ENCODE data around the gene C19orf38.
"Not testable (repeated sequence)": the region's sequence is repeated elsewhere in the genome, so short reads cannot be mapped to it uniquely, and the experiment has no call there.

Gene C19orf38

DNA sequence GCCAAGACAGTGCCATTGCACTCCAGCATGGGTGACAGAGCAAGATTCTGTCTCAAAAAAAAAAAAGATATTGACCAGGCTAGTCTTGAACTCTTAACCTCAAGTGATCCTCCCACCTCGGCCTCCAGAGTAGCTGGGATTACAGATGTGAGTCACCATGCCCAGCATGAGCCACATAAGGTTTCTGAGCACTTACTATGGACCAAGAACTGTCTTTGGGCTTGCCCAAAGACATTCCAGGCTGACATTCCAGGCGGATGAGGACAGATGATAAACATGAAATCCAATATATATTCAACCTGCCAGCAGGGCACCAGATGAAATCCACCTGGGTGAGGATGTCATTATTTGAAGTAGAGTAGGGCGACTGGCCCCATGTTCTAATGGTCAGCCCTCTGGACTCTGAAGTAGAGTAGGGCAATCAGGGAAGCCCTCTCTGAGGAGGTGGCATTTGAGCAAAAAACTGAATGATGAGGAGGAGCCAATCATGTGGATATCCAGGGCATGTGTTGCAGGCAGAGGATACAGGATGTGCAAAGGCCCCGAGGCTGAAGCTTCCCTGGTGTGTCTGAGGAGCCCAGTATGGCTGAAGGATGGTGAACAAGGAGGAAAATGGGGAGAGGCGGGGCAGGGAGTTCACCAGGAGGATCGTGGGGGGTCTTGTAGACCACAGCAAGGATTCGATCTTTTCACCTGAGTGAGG, 4.0 kb downstream of the C19orf38 start:
- DNase-seq (ENCODE audit: low spot score), result no peak

DNA sequence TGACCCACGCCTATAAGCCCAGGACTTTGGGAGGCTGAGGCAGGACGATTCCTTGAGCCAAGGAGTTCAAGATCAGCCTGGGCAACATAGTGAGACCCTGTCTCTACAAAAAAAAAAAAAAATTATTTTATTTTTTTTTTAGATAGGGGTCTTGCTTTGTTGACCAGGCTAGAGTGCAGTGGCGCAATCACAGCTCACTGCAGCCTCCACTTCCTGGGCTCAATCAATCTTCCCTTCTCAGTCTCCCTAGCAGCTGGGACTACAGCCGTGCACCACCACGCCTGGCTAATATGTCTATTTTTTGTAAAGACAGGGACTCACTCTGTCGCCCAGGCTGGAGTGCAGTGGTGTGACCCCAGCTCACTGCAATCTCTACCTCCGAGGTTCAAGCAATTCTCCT, 4.7 kb downstream of the C19orf38 start:
- DNase-seq (ENCODE audit: low spot score), result no peak

DNA sequence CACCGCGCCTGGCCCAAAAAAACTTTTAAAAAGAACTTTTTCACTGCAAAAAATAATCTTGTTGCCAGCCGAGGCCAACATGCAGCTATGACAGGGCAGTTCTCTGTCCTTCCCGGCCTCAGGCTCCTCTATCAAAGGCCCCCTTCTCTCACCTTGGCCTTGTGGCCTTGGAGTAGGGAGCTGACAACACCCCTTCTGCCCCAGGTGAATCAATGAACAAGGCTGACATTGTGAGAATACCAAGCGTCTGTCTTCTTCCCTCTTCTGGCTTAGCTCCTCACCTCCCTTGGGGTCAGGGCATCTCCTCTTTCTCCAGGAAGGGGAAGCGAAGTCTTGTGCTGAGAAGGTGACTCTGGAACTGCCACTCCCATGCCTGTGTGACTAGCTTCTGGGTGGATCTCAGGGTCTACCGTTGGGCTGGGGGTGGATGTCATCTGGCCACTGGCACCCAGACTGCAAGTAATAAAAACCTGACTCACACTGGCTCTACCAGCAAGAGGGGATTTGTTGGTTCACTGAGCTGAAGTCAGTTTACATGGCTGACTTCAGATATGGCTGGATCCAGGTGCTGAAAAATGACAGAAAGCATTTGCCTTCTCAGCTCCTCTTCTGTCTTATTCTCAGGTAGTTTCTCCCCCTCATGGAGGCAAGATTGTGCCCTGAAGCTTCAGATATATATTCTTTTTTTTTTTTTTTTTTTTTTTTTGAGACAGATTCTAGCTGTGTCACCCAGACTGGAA, 6.3 kb downstream of the C19orf38 start:
- no peak for DNase-seq (ENCODE audit: low spot score)

DNA sequence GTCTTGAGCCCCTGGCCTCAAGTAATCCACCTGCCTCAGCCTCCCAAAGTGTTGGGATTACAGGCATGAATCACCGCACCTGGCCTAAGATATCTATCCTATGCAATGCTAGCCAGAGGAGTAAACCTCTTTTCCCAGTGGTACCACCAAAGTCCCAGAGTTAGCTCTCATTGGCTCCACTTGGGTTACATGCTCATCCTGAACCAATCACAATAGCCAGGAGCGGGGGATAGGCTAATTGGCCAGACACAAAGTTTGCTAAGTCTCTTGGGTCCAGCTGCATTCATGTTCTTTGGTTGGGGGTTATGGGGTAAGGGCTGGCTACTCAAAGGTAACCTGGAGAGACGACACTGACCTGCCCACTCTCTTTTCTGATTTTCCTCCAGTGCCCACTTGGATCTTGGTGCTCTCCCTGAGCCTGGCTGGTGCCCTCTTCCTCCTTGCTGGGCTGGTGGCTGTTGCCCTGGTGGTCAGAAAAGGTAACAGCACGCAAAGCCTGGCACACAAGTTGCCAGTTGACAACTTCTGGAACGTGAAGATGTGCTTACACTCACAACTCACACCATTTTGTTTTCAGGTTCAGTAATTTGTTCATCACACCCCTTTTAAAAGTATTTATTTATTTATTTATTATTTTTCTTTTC, 7.8 kb downstream of the C19orf38 start:
- no peak for DNase-seq (ENCODE audit: low spot score)

DNA sequence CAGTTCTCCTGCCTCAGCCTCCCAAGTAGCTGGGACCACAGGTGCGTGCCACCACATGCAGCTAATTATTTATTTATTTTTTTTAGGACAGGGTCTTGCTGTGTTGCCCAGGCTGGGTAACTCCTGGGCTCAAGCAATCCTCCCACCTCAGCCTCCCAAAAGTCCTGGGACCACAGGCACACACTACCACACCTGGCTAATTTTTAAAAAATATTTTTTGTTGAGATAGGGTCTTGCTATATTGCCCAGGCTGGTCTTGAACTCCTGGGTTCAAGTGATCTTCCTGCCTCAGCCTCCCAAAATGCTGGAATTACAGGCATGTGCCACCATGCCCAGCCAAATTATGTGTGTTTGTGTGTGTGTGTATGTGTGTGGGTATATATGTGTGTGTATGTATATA, 8.7 kb downstream of the C19orf38 start:
- DNase-seq (ENCODE audit: low spot score), result not testable (repeated sequence)

DNA sequence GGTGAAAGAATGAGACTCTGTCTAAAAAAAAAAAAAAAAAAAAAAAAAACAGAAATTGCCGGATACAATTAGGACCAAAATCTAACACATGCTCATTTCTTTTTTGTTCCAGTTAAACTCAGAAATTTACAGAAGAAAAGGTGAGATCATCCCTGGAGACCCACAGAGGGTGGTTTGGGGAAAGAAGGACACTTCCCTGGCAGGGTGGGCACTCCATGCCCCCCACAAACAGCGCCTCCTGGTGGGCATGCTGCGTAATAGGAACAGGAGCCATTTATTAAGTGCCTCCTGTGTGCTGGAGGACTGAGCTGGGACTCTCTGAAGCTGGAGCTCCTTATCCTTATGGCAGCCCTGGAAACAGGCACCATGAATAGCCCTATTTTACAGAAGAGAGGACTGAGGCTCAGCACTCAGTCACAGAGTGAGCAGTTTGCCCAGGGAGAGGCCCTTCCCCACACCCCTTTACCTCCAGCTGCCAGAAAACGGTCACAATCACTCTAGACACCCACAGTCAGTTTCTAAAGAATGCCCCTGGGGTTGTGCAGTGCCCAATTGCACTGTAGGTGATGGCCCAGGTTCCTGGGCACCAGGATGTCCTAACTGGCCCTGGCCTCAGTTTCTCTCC, 10.1 kb downstream of the C19orf38 start:
- no peak for DNase-seq (ENCODE audit: low spot score)

DNA sequence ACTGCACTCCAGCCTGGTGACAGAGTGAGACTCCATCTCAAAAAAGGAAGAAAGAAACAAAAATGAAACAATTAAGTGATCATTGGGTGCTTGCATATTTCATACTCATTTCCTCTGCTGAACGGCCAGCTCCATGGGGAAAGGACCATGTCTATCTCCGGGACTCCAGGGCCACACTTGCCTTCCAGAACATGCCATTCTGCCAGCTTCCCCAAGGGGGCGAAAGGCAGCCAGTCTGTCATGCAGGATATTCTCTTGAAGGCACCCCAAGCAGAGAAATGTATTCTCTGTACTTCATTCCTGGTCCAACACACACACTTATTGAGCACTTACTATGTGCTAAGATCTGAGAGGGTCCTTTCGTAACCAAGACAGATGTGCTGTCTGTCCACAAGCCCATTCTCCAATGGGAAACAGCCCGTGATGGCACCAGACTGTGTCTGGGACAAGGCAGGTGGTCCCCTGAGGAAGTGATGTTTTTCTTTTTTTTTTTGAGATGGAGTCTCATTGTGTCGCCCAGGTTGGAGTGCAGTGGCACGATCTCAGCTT, 13.0 kb downstream of the C19orf38 start:
- peak; percentile 47 for DNase-seq (ENCODE audit: low spot score)

DNA sequence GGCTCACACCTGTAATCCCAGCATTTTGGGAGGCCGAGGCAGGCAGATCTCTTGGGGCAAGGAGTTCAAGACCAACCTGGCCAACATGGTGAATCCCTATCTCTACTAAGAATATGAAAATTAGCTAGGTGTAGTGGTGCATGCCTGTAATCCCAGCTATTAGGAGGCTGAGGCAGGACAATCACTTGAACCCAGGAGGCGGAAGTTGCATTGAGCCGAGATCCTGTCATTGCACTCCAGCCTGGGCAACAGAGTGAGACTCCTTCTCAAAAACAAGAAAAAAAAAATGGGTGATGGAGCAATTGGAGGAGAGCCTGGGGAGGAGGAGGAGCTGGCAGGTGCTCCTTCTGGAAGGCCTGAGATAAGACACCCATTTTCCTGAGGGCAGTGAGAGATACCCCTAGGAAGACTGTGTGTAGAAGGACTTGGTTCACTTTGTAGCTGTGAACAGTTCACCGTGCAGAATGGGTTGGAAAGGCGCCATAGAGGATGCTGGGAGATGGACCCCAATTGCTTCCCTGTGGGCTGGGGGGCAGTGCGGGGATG, 14.4 kb downstream of the C19orf38 start:
- DNase-seq (ENCODE audit: low spot score), result no peak

DNA sequence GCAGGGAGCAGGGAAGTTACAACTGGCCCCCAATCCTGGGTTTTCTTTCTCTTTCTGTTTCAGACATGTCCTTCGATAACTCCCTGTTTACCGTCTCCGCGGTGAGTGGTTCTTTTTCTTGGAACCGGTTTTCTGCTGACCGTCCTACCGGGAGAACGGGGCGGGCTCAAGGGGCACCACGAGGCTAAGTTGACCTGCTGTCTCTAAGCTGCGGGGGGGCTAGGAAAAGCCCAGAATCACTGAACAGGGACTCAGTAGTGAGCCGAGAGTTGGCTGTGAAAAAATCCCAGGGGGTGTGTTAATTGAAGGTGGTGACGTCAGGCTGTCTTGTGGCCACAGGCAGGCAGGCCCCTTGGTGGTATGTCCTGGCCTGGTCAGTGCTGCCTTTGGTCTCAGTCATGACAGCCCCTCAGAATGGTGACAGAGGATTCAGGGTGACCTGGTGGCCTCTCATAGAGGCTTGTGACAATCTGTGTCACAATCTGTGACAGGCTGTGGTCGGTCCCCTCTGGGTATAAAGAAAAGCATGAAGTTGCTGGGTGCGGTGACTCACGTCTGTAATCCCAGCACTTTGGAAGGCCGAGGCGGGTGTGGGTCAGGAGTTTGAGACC, 15.0 kb downstream of the C19orf38 start:
- no peak for DNase-seq (ENCODE audit: low spot score)

DNA sequence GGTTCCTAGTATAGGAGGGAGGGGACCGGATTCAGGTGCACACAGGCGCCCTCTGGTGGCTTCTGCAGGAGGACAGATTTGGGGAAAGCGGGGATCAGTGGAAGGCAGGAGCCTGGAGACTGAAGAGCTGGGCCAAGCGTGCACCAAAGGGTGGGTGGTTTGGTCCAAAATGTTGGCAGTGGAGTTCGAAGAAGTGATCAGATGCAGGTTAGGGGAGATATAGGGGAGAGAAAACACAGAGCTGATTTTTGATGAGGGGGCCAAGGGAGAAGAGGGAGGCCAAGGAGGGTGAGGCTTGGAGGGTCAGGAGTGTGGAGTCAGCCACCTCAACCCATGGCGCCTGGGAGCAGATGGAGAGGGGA, 16.3 kb downstream of the C19orf38 start:
- DNase-seq (ENCODE audit: low spot score), result peak; percentile 90

DNA sequence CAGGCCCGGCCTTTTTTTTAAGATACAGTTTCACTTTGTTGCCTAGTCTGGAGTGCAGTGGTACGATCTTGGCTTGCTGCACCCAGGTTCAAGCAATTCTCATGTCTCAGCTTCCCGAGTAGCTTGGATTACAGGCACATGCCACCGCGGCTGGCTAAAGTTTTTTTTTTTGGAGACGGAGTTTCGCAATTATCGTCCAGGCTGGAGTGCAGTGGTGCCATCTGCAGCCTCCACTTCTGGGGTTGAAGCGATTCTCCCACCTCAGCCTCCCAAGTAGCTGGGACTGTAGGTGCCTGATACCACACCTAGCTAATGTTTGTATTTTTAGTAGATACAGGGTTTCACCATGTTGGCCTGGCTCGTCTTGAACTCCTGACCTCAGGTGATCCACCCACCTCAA, 18.3 kb downstream of the C19orf38 start:
- no peak for DNase-seq (ENCODE audit: low spot score)

DNA sequence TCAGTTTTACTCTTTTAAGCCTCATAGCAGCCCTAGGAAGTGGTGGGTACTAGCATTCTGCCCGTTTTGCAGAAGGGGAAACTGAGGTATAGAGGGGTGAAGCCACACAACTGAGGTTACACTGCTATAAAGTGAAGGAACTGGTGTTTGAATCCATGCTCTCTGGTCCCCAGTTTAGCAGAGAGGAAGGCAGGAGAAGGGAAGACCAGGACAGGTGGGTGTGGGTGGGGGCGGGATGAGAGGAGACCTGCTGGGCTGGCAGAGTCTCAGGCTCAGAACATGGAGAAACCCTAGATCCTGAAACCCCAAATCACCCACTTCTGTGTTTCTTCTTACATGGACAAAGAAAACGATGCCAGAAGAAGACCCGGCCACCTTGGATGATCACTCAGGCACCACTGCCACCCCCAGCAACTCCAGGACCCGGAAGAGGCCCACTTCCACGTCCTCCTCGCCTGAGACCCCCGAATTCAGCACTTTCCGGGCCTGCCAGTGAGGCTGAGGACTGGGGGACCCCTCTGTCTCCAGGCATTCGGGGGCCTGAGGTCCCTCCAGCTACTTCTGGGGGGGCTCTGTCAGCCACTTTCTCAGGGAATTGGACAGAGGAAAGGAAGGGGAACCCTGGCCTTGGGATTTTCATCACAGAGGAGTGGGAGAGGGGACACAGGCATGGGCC, 20.8 kb downstream of the C19orf38 start:
- DNase-seq (ENCODE audit: low spot score), result no peak

DNA sequence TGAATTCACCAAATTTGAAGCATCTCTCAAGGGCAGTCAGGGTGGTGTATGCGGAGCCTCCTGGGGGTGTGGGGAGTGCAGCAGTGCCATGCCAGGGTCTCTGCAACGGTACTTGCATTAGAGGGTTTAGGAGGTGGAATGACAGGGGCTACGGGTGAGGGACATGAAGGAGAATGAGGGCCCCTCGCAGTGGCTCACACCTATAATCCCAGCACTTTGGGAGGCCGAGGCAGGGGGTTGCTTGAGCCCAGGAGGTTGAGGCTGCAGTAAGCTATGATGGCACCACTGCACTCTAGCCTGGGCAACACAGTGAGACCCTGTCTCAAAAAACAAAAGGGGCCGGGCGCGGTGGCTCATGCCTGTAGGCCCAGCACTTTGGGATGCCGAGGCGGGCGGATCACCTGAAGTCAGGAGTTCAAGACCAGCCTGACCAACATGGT, 21.7 kb downstream of the C19orf38 start:
- not testable (repeated sequence) for DNase-seq (ENCODE audit: low spot score)

DNA sequence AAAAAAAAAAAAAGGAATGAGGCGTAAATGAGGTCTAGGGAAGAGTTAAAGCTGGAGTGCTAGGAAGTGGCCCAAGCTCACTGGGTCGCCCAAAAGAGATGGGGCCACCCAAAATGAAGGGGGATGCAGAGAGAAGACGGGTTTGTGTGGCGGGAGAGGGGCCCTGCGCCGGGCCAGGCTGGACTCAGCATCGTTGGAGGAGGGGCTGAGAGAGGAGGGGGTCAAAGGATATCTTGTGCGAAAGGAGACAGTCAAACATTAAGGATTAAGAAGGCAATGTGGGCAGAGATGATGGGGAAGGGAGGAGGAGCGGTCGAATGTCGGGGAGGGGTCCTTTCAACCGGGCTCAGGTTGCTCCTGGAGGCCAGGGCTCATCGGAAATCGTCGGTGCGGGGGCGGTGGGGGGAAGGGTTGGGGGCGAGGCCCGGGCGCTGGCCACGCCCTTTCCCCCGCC, 22.3 kb downstream of the C19orf38 start:
- DNase-seq (ENCODE audit: low spot score), result no peak

DNA sequence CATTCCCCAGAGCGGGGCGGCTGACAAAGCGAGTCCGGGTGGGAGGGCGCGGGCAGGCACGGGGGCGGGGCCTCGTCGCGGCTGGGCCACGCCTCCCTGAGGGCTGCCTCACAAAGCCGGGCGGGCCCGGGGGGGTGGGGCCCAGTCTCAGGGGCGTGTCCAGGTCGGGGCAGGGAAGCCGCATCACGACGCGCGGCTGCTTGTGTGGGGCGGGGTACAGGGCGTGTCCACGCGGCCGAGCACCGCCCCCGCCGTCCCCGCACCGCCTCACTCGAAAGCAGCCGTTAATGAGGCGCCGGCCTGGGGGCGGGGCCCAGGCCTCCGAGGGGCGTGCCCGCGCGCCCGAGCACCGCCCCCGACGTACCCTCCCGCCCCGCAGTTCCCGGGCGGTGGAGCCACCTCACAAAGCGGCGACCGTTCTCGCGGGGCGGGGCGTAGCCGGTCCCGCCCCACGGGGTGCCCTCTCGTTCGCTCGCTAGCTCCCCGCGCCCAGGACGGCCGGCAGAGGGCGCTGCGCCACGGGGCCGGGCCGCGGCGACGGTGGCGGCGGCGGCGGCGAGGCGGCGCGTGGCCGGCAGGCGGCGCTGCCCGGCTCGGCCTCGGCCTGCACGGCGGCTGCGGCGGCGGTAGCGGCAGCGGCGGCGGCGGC, 22.9 kb downstream of the C19orf38 start, which contains the start of gene CARM1:
TSS of gene CARM1 (plus strand) at position 599 of the 649 bp plus-strand sequence. CDS start 150 bp downstream, outside the sequence.
- peak; percentile 98 for DNase-seq (ENCODE audit: low spot score)

DNA sequence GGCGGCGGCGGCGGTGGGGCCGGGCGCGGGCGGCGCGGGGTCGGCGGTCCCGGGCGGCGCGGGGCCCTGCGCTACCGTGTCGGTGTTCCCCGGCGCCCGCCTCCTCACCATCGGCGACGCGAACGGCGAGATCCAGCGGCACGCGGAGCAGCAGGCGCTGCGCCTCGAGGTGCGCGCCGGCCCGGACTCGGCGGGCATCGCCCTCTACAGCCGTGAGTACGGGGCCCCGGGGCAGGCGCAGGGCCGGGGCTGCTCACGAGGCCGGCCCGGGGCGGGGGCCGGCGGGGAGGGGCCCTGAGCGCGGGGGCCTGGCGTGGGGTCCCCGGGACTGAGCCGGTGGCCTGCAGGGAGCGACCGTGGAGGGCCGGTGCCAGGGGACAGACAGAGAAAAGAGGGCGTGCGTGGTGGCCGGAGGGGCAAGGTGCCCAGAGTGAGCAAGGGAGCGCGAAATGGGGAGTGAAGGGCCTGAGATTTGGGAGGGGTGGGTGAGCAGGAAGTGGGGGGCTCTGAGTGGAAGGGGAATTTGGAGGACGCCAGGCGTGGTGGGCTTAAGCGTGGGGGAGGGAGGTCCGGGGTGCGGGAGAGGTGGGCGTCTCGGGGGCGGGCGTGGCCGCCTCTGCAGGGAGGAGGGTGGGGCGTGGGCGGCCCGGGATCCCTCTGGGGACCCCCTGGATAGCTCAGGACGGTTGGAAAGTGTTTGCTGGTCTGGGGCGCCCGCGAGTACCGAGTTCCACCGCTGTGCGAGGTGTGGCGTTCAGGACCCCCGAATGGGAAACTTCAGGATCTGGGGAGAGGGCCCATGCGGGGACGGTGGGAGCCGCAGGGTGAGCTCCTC, 23.7 kb downstream of the C19orf38 start:
- DNase-seq (ENCODE audit: low spot score), result no peak

DNA sequence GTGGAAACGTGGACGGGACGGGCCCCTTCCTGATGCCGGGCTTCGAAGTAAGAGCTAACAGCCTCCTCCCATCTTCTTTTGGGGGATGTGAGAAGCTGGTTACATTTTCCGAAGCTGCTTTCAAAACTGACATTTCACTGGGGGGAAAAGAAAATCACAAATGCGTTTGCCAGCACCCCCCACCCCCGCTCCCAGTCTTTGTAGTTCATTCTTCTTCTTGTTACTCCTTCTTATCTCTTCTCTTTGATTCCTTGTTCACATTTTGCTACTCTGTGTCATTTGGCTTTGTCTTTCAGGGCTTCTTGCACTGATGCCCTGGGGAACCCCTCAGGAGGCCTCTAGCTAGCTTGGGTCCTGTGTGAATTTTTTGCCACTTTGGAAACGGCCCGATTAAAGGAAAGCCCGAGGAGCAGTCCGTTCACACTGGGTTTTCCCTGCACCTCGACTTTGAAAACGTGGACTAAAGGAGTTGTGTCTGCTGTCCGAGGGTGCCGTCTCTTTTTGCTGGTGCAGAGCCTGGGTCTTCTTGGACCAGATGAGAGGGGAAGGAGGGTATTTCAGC, 24.4 kb downstream of the C19orf38 start:
- DNase-seq (ENCODE audit: low spot score), result no peak

DNA sequence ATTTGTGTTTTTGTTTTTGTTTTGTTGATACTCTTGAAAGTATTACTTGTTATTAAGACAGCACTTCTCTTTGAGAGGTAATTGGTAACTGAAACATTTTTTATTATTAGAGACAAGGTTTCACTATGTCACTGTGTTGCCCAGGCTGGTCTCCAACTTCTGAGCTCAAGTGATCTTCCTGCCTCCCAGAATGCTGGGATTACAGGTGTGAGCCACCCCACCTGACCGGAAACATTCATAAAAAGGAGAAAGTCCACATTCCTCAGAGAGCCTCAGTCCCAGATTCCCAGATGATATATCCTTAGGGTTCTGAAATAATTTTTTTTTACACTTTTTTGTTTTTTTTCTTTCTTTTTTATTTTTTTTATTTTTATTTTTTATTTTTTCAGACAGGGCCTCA, 25.8 kb downstream of the C19orf38 start:
- DNase-seq (ENCODE audit: low spot score), result no peak

Data from cerebellar cortex (tissue), 1 donor.